ENCODE data around the gene COMMD8.

DNA sequence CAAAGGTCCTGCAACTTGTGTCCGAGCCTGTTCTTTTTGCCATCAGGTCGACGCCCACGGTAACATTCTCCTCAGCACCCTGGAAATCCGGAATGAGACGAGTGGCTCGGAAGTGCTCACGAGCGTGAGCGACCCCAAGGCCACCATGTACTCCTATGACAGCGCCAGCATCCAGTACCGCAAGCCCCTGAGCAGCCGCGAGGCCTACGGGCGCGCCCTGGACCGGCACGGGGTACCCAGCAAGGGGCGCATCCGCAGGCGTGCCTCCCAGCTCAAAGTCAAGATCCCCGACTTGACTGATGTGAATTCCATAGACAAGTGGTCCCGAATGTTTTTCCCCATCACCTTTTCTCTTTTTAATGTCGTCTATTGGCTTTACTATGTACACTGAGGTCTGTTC, 37.9 kb downstream of the COMMD8 start:
- TF ChIP-seq EP300 (IDR thresholded peaks at IDR 0.05), result no peak
- TF ChIP-seq, protein P1, sequence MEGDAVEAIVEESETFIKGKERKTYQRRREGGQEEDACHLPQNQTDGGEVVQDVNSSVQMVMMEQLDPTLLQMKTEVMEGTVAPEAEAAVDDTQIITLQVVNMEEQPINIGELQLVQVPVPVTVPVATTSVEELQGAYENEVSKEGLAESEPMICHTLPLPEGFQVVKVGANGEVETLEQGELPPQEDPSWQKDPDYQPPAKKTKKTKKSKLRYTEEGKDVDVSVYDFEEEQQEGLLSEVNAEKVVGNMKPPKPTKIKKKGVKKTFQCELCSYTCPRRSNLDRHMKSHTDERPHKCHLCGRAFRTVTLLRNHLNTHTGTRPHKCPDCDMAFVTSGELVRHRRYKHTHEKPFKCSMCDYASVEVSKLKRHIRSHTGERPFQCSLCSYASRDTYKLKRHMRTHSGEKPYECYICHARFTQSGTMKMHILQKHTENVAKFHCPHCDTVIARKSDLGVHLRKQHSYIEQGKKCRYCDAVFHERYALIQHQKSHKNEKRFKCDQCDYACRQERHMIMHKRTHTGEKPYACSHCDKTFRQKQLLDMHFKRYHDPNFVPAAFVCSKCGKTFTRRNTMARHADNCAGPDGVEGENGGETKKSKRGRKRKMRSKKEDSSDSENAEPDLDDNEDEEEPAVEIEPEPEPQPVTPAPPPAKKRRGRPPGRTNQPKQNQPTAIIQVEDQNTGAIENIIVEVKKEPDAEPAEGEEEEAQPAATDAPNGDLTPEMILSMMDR (IDR thresholded peaks at IDR 0.05), result no peak
- TF ChIP-seq POLR2AphosphoS5 (IDR thresholded peaks at IDR 0.05), result no peak
